ENCODE data around the gene PLCB2.

- TF ChIP-seq, protein P1, sequence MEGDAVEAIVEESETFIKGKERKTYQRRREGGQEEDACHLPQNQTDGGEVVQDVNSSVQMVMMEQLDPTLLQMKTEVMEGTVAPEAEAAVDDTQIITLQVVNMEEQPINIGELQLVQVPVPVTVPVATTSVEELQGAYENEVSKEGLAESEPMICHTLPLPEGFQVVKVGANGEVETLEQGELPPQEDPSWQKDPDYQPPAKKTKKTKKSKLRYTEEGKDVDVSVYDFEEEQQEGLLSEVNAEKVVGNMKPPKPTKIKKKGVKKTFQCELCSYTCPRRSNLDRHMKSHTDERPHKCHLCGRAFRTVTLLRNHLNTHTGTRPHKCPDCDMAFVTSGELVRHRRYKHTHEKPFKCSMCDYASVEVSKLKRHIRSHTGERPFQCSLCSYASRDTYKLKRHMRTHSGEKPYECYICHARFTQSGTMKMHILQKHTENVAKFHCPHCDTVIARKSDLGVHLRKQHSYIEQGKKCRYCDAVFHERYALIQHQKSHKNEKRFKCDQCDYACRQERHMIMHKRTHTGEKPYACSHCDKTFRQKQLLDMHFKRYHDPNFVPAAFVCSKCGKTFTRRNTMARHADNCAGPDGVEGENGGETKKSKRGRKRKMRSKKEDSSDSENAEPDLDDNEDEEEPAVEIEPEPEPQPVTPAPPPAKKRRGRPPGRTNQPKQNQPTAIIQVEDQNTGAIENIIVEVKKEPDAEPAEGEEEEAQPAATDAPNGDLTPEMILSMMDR (conservative IDR thresholded peaks at IDR 0.05): no peak
- TF ChIP-seq EZH2 (IDR thresholded peaks at IDR 0.05; ENCODE audit: low read depth): no peak
These were observed 42.4 kb downstream of the PLCB2 start for GRCh38 chr15:40265355-40265754.
